Astrocyte of the hippocampus (primary cell): ENCODE results near the gene IRF4.
A peak's percentile ranks its signal among the peaks of the same experiment; 100 is the strongest.

Experiments used
- DNase-seq: peaks from one replicate; pipeline ENCODE4 v3.0.0; 2011; ENCODE audit warnings: low read depth, low spot score

The IRF4 gene

DNA sequence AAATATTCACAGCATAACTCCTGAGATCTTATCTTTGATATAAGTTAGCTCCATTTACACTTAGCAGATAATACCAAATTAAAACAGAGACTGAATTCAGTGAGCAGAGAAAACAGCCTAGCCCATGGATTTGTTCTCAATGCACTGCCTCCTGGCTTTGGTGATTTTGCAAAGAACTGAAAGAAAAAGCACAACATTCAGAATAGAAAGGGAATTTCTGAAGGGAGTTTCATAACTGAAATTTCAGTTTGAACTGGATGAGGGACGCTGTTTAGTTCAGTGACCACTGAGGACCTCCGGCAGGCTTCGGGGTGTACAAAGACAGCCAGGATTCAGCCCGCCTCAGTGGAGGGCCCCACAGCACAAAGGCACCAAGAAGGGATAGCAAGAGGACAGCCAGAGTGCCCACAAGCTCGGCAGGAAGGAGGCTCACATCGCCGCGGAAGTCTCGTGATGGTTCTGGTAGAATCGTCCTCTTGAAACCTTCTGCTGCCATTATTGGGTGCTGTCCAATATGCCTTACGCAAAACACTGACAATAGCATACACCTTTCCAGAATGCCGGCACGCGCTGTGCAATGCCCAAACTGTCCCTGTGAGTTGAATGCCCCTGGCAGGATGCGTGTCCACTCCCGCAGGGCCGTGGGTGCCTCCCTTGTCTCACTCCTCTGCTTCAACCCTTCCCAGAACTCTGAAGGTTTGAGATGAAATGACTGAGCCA, 9.7 kb upstream of the IRF4 start:
- DNase-seq: no peak

DNA sequence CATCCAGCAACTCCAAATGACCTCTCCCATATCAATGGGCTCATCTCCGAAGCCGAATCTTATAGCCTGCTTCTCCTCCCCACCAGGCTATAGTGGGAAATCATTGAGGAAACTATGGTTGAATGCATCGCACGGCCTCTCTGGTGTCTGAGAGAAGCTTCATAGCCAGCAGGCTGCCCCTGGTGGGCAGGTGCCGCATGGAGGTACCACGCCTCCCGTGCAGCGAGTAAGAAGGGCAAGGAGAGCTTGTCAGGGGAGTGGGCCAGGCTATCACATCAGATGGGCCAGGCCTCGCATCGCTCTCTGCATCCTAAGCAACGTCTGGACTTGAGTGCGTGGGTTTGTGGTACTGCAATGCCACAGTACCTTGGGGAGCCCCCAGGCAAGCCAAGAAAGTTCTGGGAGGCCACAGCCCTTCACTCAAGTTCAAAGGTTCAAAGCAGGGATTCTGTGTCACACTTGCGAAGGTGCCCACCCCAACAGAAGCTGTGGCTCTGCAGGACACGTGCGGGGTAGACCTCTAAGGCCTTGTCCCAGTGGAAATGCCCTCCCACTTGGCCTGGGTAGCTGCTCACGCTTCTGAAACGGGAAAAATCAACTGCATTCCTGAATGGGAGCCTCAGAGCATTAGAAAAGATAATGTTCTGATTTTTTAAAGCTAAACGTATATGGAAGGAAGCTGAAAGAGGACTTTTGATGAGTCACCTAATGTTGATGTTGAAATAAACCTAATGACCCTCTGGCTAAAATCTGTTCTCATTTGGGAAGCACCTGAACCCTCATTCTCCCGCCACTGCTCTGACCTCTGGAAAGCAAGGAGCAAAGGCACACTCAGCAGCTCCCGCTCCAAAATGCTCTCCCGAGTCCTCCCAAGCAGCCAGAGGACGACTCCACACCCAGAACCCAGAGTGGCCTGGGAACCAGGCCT, 8.4 kb upstream of the IRF4 start:
- no peak for DNase-seq

DNA sequence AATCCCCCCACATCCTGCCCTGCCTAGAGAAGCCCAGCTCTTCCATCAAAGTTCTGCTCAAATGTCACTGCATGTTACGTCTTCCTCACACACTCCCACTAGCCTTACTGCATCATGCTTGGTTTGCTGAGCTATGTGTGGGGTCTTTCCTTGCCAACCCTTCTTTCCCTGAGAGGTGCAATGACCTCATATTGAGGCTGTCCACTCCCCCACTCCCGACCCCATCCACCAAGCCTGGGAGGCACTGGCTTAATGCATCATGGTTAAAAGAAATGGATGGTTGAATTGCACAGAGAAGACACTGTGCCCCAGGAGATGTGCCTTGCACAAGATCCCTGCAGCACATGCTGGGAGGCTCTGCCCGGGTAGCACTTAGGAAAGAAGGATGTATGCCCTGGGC, 7.7 kb upstream of the IRF4 start:
- no peak for DNase-seq

DNA sequence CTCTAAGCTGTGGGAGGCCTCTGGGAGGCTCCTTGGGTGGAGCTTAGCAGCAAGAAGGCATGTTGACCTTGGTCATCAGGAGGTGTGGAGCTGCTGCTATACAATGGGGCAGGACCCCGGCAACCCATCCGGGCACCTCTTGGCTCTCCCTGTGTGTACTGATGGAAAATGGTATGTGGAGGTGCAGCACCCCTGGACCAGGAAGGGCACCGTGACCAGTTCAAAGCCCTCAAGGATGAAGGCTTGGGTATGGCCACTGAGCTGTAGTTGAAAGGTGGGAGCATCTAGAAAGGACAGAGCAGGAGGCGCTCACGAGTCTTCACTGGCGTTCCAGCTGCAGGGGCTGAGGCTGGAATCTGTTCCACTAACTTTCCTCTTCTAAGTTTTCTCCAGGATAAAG, 6.7 kb upstream of the IRF4 start:
- DNase-seq: no peak

DNA sequence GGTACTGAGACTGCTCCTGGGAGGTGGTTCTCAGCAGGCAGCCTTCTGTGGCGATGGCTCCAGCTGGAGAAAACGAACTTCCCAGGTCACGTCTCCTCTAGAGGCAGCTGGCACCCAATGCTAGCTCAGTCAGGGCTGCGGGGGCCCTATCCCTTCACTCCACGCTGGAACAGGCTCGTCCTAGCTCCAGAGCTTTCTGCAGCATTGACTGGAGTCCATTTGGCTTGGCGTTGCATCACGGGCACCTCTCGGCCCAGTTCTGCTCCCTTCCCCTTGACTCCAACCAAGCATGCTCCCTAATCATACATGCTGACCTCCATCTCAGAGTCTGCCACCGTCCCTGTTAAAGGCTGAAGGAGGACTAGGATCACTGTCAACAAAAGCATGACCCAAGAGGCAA, 5.9 kb upstream of the IRF4 start:
- no peak for DNase-seq

DNA sequence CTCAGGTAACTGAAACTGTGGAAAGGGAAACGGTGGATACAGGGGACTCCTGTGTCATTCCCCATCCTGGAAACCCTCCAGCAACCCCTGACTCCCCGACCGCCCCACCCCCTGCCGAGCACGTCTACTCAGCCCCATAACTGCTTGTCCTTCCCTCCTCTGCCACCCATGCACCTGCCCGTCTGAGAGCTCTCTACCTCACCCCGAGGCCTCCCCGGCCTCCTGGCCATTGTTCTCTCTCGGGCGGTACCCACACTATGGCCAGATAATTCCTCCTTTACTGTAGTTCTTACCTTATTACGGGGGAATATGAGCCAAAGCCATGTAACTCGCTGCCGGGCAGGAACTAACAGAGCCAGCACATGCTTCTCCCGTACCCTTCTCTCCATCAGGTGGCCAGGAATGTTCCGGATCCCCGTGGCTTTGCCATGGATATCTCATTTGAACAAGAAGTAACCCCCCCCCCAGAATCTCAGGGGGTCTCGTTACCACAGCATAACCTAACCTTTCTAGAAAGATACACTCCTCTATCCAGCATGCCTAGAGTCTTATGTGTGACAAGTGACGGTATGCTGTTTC, 4.8 kb upstream of the IRF4 start:
- DNase-seq: no peak

DNA sequence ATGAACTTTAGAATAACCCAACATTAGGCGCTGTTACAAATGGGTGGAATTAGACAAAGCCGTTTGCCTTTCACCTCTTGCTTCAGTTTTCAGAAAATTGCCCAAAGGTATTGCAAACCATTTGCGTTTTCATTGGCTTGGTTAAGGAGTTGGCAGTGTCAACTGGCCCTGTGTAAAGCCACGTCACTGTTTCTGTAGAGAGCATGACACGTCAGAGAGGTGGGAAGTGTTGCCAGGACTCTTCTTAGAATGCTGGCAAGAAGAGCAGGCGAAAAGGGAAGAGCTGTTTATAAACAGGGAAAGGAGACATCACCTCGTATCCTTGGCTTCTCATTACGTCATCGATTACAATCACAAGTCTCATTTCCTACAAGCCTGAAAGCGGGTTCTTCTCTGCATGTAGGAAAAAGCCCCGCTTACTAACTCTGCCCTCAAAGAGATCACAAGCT, 4.2 kb upstream of the IRF4 start:
- peak; percentile 31 for DNase-seq

DNA sequence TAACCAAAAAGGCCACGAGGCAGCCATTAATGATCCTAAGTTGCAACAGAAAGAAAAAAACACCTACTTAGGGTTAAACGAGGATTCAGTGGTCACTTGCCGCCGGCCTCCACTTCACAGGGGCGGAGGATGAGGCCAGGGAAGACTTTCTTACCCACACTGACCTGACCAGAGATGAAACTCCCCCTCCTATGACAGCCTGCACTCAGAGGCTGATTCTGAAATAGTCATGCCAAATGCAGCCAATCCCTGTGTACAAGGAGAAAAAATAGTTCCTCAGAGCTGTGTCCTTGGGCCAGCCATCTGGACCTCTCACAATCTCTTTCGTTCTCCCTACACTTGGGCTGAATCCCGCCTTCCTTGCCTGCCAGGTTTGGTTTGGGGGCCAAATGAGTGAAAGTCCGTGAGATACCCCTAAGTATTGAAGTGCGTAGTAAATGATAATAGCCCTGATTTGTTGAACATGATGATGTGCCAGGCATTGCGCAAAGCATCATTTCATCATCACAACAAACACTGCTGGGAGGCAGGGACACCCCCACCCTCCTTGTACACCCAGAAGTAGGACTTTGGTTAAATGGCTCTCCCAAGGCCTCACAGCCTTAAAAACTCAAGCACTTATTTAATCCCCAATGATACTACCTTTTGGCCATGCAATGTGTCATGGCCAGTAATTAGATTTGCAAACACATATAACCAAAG, 3.2 kb upstream of the IRF4 start:
- DNase-seq: no peak

DNA sequence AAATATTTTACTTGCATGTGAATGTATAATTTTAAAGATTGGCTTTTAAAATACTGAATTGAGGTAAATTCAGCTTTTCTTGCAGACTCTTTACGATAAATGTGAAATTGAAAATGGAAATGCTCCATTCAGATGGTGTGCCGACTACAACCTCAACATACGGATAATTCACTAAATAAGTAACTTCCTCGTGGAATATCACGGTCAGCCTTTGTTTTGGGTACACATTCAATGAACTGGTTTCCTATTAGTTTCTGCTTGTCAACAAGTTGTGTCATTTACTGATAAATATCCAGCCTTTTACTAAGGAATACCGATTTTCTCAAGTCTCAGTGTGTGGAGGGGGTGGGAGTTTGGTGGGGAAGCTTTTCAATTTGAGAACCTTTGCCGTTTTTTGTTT, 2.4 kb upstream of the IRF4 start:
- DNase-seq: no peak

DNA sequence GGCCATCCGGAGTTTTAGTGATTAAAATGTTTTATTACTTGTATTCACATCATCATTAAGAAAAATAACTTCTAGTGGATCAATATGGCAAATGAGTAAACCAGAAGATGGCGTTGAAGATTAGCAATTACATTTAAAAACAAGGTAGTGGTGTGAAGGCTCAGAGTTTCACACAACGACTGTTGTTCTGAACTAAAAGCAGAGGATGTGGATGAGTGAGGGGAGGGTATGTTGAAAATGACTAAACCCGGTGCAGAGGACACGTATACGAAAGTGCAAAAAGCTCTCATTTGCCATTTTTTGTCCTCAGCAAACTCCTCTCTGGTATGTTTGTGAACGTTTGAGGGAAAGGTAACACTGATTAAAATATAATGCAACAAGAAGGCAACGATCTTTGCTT, 1.9 kb upstream of the IRF4 start:
- DNase-seq: no peak

DNA sequence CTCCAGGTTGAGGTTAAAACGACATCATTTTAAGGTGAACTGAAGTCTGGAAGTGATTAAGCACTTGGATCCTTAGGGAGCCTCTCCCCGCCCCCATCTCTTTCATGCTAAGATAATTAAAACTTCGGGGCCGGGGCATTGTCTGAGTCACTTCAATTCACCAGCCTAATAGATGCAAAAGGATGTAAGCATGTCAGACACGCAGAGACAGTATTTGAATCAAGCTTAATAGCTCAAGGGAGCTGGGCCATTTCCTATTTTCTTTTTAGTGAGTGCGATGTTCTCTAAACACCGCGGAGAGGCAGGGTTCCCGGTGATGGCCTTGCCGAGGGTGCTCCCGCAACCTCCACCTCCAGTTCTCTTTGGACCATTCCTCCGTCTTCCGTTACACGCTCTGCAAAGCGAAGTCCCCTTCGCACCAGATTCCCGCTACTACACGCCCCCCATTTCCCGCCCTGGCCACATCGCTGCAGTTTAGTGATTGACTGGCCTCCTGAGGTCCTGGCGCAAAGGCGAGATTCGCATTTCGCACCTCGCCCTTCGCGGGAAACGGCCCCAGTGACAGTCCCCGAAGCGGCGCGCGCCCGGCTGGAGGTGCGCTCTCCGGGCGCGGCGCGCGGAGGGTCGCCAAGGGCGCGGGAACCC, 516 bp upstream of the IRF4 start:
- peak; percentile 30 for DNase-seq

DNA sequence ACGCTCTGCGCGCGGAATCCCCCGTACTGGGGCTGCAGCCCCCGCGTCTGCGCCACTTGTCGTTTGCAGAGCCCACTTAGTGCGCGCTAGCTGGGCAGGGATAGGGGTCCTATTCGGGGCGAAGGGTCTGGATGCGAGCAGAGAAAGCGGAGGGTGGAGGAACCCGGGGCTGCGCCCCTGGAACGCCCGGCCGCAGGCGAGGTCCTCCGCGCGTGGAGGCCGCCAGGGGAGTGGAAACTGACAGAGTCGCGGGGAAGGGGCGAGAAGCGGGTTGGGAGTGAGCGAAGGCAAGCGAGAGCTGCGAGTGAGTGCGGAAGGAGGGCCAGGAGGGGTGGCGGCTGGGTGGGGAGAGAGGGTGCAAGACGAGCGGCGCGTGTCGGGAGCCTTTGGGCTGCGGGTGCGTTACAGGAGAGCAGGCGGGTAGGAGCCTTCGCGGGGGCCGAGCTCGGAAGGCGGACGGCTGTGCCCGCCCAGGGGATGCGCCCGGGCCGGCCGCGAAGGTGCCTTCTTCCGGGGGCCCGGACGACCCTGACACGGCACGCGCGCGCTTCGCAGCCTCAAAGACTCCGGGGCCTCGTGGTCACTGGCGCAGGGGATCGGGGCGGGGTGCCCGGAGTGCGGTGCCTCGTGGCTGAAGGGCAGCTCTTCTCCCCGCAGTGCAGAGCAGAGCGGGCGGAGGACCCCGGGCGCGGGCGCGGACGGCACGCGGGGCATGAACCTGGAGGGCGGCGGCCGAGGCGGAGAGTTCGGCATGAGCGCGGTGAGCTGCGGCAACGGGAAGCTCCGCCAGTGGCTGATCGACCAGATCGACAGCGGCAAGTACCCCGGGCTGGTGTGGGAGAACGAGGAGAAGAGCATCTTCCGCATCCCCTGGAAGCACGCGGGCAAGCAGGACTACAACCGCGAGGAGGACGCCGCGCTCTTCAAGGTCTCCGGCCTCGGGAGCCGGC, 1.2 kb downstream of the IRF4 start:
- peak; percentile 48 for DNase-seq

DNA sequence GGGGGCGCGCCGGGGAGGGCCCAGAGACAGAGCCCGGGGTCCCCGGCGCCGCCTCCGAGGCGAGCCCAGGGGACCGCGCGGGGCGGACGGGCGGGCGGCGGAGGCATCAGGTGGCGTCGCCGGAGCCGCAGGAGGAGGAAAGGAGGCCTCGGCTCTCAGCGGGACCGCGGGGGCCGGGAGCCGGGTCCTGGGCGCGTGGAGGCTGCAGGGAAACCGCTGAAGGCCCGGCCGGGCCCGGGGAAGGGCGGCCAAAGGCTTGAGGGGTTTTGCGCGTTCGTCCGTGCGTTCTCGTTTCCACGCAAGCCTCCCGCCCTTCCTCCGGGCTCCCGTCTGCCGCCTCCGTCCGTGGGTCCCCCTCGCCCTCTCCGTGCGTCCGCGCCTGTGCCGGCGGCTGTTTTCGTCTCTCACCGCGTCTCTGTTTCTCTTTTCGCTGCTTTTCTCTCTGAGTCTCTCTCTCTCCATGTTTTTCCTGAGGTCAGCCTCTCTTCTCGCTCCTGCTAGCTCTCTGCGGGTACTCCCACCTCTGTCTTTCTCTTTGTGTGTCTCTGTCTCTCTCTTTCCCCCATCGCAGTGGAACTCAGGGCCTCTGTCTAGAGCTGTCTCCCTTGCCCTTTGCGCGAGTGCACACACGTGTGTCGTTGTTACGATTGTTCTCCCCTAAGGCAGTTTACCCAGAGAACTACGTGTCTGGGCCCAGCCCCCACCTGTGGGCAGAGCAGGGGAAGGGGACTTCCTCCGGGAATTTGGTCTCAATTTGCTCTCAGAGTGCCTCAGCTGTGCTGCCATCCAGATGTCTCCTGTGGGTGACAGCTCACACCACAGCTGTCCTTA, 2.1 kb downstream of the IRF4 start:
- no peak for DNase-seq

DNA sequence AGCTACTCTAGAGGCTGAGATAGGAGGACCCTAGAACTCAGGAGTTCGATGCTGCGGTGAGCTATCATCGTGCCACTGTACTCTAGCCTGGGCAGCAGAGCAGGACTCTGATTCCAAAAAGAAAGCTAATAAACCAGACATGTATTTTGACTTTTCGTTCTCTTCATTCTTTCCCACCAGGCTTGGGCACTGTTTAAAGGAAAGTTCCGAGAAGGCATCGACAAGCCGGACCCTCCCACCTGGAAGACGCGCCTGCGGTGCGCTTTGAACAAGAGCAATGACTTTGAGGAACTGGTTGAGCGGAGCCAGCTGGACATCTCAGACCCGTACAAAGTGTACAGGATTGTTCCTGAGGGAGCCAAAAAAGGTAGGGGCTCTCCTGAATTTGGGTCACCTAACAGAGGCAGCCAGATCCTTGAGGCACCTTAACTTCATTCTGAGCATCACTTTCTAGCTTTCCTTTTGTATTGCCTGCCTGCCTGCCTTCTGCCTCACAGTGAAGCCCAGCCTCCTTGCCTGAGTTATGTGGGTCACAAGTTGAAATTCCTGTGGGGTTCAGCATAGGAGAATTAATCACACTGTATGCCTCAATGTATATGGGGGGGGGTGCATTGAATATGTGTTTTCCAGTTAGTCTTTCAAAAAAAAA, 3.2 kb downstream of the IRF4 start:
- no peak for DNase-seq

DNA sequence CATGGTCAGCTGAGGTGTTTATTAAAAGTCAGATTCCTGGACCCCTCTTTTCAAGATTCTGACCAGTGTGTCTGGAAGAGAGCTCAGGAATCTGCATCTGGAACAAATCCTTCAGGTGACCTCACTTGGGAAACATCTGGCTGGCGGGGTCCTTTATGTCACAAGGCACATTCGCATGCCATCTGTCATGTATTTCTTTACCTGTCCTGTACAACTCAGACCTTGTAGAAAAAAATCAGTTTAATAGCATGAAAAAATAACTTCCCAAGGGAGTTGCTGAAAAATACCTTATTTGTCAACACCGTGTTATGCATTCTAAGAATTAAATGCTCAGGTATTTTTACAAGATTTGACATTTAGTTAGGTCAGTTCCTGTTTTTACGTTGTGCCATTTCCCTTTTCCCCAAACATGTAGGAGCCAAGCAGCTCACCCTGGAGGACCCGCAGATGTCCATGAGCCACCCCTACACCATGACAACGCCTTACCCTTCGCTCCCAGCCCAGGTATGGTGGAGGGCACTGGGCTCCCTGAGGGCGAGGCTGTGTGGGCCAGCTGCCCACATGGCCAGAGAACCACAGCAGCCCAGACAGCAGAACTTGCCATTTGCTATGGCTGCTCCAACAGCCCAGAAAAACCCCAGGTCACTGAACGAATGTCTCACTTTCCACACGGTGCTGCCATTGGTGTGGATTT, 4.0 kb downstream of the IRF4 start:
- DNase-seq: no peak

DNA sequence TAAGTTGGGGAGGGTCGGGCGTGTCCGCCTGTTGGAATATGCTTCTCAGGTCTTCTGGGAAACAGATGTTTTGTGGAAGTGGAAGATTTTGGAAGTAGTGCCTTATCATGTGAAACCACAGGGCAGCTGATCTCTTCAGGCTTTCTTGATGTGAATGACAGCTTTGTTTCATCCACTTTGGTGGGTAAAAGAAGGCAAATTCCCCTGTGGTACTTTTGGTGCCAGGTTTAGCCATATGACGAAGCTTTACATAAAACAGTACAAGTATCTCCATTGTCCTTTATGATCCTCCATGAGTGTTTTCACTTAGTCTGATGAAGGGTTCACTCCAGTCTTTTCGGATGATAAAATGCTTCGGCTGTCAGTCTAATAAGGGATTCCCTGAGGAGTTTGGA, 4.6 kb downstream of the IRF4 start:
- DNase-seq: no peak

DNA sequence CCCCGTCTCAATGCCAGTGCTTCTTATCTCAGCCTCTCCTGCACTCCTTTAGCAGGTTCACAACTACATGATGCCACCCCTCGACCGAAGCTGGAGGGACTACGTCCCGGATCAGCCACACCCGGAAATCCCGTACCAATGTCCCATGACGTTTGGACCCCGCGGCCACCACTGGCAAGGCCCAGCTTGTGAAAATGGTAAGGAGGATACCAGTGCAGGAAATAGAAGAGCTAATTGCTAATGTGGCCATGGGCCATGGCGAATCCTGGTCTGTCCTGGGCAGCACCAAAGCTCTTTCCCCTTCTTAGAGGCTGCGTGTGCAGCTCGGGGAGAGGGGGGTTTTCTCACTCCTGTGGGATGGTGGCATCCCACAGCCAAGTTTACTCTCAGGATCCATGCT, 5.5 kb downstream of the IRF4 start:
- DNase-seq: no peak

DNA sequence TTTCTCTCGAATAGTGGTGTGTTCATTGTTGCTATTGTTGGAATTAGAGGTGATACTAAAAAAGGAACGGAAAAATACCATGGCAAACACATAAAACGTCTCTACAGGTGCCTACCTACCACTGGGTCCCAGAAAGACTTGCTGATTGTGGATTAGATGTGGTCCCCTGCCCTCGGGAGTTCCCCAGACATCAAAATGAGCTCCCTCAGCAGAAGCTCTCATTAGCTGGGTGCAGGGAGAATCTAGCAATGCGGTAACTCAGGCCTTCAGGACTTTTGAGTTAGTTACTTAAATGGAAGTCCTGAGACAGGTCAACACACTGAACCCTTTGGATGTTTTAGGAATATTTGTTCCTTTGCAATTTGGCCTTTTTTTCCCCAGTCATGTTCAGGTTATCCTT, 6.1 kb downstream of the IRF4 start:
- DNase-seq: no peak
